Right atrium auricular region (tissue), 2 donors: Measurements from ENCODE around the gene CALML5. TPM values are rescaled to one million over a fixed set of nuclear protein-coding genes. Genes with fewer than 3 reads are reported as not detected.

ENCODE experiments used
- DNase-seq: peaks from one replicate; pipeline ENCODE4 v3.0.0-alpha.2; 2019; ENCODE audit warnings: low spot score
- H3K27ac ChIP-seq, 2 donors: fragments of 200-600 bp; sonication (generic); 1 replicate in 1 of 2; 2 replicates in 1 of 2; pipeline ENCODE4 v1.5.1; 2016 to 2019
- H3K27me3 ChIP-seq, 2 donors: fragments of 200-600 bp; sonication (generic); one replicate each; pipeline versions ENCODE4 v1.5.1 to v1.6.0; 2017 to 2019
- H3K36me3 ChIP-seq: fragments of 200-600 bp; sonication (generic); one replicate; pipeline ENCODE4 v1.5.1; 2016
- H3K4me1 ChIP-seq, 2 donors: fragments of 200-600 bp; sonication (generic); one replicate each; pipeline versions ENCODE4 v1.5.1 to v1.6.0; 2017 to 2019
- H3K4me3 ChIP-seq, 2 donors: fragments of 200-600 bp; sonication (generic); 1 replicate in 1 of 2; 2 replicates in 1 of 2; pipeline ENCODE4 v1.5.1; 2017 to 2019; ENCODE audit warnings: mild to moderate bottlenecking in 1 of 2, moderate library complexity in 1 of 2
- H3K9me3 ChIP-seq, 2 donors: fragments of 200-600 bp; sonication (generic); one replicate each; pipeline ENCODE4 v1.5.1; 2019
- CTCF ChIP-seq, 2 donors: fragments of 200-600 bp; sonication (generic); IDR thresholded peaks; one replicate each; pipeline ENCODE4 v1.5.1; 2019; ENCODE audit warnings: antibody characterized with exemption in 2 of 2
- total RNA-seq, 2 donors: library from RNA; depleted of rRNA; stranded (reverse); fragments of >200 nt; gene quantifications; one replicate each; pipeline ENCODE4 v1.1.0, GENCODE V29; 2016

Gene CALML5
- total RNA-seq, 2 donors from 2014 or later = not detected

- Histone ChIP-seq H3K4me3 (no peak overlapping the region), H3K4me1 (no peaks in the 10 kb centered on the region), H3K9me3 (peaks cover 0 to 9% of the 10 kb centered on the region in 2 donors), H3K36me3 (no peaks in the 10 kb centered on the region), H3K27me3 (no peaks in the 10 kb centered on the region), H3K27ac (no peak overlapping the region)
- TF ChIP-seq CTCF (IDR thresholded peaks at IDR 0.05) = no peak
- no peak for DNase-seq
Measured at GRCh38 chr10:5490032-5490431, 9.3 kb downstream of the CALML5 start.

GRCh38 chr10:5488272-5489161 is 10.9 kb downstream of the CALML5 start:
- TF ChIP-seq CTCF (IDR thresholded peaks at IDR 0.05) = no peak
- no peak overlapping the region for H3K27ac ChIP-seq
- H3K36me3 ChIP-seq = no peaks in the 10 kb centered on the region
- H3K9me3 ChIP-seq = peaks cover 0 to 15% of the 10 kb centered on the region in 2 donors
- H3K4me1 ChIP-seq = no peaks in the 10 kb centered on the region
- no peaks in the 10 kb centered on the region for H3K27me3 ChIP-seq
- DNase-seq = no peak
- H3K4me3 ChIP-seq = no peak overlapping the region

- Histone ChIP-seq H3K36me3 (no peaks in the 10 kb centered on the region), H3K9me3 (peaks cover 0 to 7% of the 10 kb centered on the region in 2 donors), H3K4me3 (no peak overlapping the region), H3K27me3 (no peaks in the 10 kb centered on the region), H3K27ac (no peak overlapping the region), H3K4me1 (no peaks in the 10 kb centered on the region)
- no peak for TF ChIP-seq CTCF (IDR thresholded peaks at IDR 0.05)
- DNase-seq = no peak
Measured at GRCh38 chr10:5486853-5487235, 12.5 kb downstream of the CALML5 start.

GRCh38 chr10:5485948-5486852 is 13.2 kb downstream of the CALML5 start:
- DNase-seq = no peak

GRCh38 chr10:5485290-5485689 is 14.1 kb downstream of the CALML5 start:
- no peak for TF ChIP-seq CTCF (IDR thresholded peaks at IDR 0.05)

More at GRCh38 chr10:5485948-5486852, 13.2 kb downstream of the CALML5 start:
- H3K36me3 ChIP-seq = no peaks in the 10 kb centered on the region
- no peak for TF ChIP-seq CTCF (IDR thresholded peaks at IDR 0.05)
- H3K9me3 ChIP-seq = peaks cover 0 to 6% of the 10 kb centered on the region in 2 donors
- H3K4me3 ChIP-seq = no peak overlapping the region
- no peaks in the 10 kb centered on the region for H3K4me1 ChIP-seq
- H3K27me3 ChIP-seq = no peaks in the 10 kb centered on the region
- H3K27ac ChIP-seq = no peak overlapping the region

More at GRCh38 chr10:5485290-5485689, 14.1 kb downstream of the CALML5 start:
- Histone ChIP-seq H3K9me3 (peaks cover 0 to 6% of the 10 kb centered on the region in 2 donors), H3K27me3 (no peaks in the 10 kb centered on the region), H3K36me3 (no peaks in the 10 kb centered on the region), H3K27ac (no peak overlapping the region), H3K4me1 (no peaks in the 10 kb centered on the region), H3K4me3 (no peak overlapping the region)
- DNase-seq = no peak
